GM19468 (cell line): ENCODE results near the gene CPA4.

Source experiments
- ATAC-seq: cut with Tn5 transposase; IDR thresholded peaks from one replicate; pipeline ENCODE4 v1.9.1; 2021; ENCODE audit warnings: mild to moderate bottlenecking, moderate library complexity, moderate number of reproducible peaks; ENCODE audit not compliant: unreplicated experiment; ENCODE audit errors: extremely low read depth

CPA4 gene

GRCh38 chr7:130274296-130274695 lies 18.7 kb upstream of the CPA4 start:
- no peak for ATAC-seq

GRCh38 chr7:130274983-130275591 lies 17.9 kb upstream of the CPA4 start:
- no peak for ATAC-seq

GRCh38 chr7:130275826-130276297 lies 17.1 kb upstream of the CPA4 start:
- ATAC-seq: no peak

GRCh38 chr7:130276796-130277762 lies 15.9 kb upstream of the CPA4 start:
- no peak for ATAC-seq

GRCh38 chr7:130277763-130278643 lies 15.0 kb upstream of the CPA4 start:
- ATAC-seq: no peak

GRCh38 chr7:130278860-130279259 lies 14.1 kb upstream of the CPA4 start:
- no peak for ATAC-seq

GRCh38 chr7:130279286-130279685 lies 13.7 kb upstream of the CPA4 start:
- ATAC-seq: no peak

- ATAC-seq: no peak
Measured at GRCh38 chr7:130279906-130280305, 13.1 kb upstream of the CPA4 start.

- no peak for ATAC-seq
Measured at GRCh38 chr7:130281260-130281659, 11.7 kb upstream of the CPA4 start.

GRCh38 chr7:130286881-130287280 lies 6.1 kb upstream of the CPA4 start:
- ATAC-seq: no peak

- ATAC-seq: no peak
Measured at GRCh38 chr7:130288168-130288567, 4.8 kb upstream of the CPA4 start.

GRCh38 chr7:130288829-130289228 lies 4.1 kb upstream of the CPA4 start:
- ATAC-seq: no peak

- no peak for ATAC-seq
Measured at GRCh38 chr7:130289478-130289877, 3.5 kb upstream of the CPA4 start.

- no peak for ATAC-seq
Measured at GRCh38 chr7:130290745-130291144, 2.2 kb upstream of the CPA4 start.

GRCh38 chr7:130293521-130293920 lies 560 bp downstream of the CPA4 start:
- ATAC-seq: no peak

GRCh38 chr7:130294314-130294713 lies 1.4 kb downstream of the CPA4 start:
- ATAC-seq: no peak

GRCh38 chr7:130296221-130296951 lies 3.4 kb downstream of the CPA4 start:
- no peak for ATAC-seq

- ATAC-seq: no peak
Measured at GRCh38 chr7:130297628-130298543, 4.9 kb downstream of the CPA4 start.
